HG02870 (cell line): Measurements from ENCODE around the gene ITPK1.

Experiments used
- ATAC-seq: cut with Tn5 transposase; IDR thresholded peaks from one replicate; pipeline ENCODE4 v1.9.1; 2021; ENCODE audit warnings: mild to moderate bottlenecking, moderate library complexity; ENCODE audit not compliant: unreplicated experiment

The ITPK1 gene

DNA sequence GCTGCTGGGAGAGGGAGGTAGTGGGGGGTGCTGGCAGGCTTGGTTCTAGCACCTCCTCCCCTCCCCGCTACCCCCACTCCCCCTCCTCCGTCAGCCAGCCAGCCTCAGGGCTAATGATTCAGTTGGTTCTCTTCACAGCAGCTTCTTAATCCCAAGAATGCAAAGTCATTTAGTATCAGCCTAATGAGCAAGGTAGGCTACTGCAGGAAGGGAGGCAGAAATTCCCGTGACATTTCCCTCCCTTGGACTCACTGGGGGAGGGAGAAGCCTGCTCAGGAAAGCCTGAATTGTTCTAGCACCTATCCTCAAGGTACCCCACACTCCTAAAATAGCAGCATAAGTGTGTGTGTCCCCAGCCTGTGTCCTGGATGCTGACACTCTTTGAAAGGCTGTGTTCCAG lies 29.8 kb downstream of the ITPK1 start:
- ATAC-seq, result no peak

DNA sequence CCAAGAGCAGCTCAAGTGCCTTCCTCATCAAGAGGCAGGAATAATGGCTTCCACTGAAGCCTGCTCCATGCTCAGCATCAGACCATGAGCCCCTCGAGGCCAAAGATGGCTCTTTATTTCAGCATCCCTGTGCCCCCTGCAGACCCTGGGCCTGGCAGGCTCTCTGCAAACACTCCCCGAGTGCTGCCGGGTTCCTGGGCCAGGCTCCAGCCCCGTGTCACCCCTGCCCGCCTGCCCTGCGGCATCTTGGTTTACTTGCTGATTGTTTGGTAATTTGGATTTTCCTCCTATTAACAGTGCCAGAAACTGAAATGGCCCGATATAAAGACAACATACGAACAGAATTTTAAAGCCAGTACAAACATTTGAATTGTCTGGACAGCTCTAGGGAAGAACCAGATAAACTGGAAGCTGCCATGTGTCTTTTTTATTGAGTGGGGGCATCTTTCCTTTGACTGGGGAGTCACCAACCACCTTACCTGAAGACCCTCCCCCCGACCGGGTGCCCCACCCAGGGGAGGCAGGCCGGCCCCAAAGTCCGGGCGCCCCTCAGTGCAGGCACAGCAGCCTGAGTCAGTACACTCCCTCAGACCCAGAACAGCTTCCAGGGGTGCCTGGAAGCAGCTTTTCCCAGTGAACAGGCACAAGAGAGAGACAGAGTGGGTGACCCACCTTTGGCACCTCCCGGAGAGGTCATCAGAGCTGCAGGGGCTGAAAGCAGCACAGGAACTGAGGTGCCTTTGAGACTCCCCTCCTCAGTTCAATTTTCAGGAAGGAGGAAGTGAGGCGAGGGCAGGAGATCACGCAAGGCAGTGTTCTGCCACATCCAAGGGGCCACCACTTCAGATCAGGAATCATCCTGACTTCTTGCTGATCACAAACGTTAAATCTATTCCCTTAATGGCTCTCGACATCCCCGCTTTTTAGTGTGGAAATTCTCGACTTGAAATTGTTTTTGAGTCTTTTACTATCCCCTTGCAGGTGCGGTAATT lies 30.6 kb downstream of the ITPK1 start:
- ATAC-seq, result no peak

DNA sequence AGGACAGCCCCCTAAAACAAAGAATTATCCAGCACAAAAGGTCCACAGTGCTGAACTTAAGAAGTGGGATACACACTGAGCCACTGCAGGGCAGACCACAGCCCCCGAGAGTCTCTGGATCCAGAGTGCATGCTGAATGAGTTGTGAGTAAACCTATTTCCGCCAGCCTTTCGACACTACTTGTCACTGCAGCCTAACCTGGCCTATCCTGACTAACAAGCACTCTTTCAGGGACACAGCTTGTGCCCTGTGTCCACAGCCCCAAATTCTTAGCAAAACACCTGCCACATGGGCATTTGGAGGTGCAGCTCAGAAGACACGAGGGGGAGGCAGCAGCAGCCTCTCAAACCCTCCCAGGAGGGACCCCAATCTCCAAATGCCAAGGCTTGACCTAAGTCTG lies 31.3 kb downstream of the ITPK1 start:
- ATAC-seq, result no peak

DNA sequence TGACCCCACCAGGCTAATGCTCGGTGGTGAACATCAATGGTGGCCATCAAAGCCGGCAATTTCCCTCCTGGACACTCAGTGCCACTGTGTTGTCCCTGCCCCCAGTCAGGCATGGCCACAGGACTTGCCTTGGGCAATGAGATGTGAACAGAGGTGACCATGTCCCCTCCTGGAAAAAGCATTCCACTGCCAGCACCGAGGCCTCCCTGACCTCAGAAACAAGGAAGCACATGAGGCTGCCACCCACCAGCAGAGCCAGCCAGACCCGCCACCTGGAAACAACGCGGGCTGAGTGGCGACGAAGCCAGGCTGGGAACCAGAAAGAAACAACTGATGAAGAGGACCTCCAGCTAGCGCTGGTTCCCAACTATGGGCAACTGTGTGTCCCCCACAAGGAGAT lies 31.8 kb downstream of the ITPK1 start:
- no peak for ATAC-seq

DNA sequence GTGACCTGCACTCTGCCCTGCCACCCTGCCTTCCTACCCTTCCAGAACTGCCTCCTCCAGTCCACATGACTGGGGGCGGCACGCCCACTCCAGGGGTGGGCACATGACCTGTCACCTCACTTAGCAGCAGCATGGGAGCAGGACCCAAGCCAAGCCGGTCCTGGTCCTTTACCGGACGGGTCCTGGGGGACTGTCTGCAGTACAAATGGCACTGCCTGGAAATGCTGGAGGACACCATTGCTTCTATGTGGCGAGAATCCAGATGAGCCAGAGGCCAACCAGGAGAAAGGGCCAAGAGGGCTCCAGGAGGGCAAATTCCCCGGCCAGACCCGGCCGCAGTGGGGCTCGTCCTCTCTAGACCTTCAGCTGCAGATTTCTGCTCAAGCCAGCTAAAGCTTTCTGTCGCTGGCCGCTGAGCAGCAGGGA lies 33.1 kb downstream of the ITPK1 start:
- ATAC-seq, result no peak

DNA sequence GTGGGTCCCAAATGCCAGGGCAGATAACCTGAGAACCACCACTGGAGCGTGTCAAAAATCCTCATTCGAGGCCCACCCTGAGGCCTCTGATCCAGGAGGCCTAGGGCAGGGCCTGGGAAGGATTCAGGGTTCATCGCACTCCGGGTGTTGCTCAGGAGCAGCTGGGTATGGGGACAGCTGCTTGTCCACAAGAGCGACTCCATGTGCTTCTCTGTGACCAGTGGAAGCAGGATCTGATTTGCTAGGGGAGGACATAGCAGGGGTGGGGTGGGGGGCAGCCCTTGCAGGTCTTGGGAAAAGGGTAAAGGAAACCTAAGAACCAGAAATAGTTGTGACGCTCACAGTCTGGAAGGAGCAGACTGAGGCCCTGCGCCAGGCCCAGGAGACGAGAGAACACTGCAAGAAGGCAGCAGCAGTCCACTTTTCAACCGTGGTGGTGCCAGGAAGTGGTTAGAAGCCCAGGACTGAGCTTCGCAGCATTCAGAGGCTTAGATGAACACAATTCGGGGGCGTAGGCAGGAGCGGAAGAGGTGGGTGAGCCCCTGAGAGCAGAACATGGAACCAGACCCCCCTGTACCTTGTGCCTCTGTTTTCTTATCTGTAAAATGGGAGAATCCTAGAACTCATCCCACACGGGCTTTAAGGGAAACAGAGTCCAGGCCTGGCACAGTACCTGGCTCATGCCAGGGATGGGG lies 33.7 kb downstream of the ITPK1 start:
- no peak for ATAC-seq

DNA sequence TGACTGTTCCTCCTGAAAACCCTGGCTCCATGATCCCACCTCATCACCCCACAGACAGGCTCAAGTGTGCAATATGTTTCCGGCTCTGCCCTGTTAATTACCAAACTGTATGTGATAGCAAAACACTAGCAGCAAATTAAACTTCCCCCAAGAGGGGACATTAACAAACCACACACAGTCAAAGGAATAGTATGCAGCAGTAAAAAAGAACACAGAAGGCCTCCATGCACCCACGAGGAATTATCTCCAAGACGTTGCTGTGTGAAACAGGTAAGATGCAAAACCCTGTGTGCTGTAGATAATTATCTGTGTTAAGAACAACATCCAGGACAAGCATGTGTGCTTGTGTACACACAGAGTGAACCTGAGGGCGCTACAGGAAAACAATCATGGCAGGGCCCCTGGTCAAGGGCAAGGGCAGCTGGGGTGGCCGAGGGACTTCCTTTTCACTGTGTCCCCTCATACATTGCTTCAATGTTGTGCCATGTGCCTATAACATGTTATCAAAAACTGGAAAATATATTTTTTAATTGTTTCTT lies 35.8 kb downstream of the ITPK1 start:
- no peak for ATAC-seq

DNA sequence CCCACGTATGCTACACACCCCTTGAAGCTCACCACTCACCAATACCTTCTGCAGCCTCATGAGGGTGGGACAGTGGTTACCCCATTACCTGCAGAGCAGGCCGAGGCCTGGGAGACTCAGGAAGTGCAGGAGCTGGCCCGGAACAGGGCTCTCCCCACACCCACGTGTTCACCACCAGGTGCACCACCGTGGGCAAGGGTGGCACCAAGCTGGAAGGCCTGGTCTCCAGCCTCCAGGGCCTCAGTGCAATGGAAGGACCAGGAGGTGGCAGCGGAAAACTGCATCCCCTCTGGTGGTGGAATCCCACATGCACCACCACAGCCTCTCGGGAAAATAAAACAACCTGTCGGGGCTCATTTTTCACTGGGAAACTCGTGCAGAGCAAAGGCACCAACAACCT lies 36.4 kb downstream of the ITPK1 start:
- ATAC-seq, result no peak

DNA sequence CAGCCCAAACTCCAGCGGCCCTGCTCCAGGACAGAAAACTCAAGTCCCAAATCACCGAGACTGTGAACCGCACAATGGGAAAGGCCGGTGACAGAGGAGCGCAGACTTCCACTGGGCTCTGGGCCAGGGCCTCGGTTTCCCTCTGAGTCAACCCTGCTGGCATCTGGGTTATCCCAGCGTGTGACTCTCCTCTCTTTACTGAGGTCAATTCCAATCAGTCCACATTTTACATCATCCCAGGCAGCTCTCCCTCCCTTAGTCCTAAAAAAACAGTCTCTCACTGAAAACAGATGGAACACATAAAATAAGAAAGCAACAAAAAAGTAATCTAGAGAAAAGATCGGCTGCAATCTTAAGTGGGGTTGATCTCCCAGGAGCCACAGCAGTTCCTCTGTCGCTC lies 36.9 kb downstream of the ITPK1 start:
- ATAC-seq, result no peak

DNA sequence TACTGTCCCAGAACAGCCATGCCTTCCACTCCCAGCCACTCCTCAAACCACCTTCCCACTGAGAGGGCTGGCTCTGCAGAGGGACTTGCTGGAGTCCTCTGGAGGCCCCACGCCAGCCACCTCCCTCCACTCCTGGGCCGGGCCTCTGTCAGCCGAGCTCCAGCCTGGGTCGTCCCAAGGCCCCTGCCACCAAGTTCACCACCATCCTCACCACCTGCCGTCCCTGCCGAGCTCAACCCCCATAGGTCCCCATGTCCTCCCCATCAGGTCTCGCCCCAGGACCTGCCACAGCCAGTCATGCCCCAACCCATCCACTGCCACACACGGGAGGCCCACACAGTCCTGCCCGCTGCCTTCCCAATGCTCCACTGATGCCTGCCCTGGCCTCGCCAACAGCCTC lies 39.0 kb downstream of the ITPK1 start:
- ATAC-seq, result no peak

DNA sequence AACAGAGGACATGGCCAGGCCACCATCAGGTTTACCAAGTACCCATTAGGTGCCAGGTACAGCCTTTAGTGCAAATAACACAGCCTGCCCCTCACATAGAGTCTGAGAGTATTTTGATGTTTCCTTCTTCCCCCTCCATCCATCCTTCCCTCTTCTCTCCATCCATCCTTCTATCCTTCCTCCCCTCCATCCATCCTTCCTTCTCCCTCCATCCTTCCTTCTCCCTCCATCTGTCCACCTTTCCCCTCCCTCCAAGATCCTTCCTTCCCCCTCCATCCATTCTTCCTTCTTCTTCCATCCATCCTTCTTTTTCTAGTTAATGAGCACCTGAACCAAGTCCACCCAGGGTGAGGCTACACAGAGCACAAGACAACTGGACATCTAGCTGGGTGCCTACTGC lies 39.8 kb downstream of the ITPK1 start:
- no peak for ATAC-seq

DNA sequence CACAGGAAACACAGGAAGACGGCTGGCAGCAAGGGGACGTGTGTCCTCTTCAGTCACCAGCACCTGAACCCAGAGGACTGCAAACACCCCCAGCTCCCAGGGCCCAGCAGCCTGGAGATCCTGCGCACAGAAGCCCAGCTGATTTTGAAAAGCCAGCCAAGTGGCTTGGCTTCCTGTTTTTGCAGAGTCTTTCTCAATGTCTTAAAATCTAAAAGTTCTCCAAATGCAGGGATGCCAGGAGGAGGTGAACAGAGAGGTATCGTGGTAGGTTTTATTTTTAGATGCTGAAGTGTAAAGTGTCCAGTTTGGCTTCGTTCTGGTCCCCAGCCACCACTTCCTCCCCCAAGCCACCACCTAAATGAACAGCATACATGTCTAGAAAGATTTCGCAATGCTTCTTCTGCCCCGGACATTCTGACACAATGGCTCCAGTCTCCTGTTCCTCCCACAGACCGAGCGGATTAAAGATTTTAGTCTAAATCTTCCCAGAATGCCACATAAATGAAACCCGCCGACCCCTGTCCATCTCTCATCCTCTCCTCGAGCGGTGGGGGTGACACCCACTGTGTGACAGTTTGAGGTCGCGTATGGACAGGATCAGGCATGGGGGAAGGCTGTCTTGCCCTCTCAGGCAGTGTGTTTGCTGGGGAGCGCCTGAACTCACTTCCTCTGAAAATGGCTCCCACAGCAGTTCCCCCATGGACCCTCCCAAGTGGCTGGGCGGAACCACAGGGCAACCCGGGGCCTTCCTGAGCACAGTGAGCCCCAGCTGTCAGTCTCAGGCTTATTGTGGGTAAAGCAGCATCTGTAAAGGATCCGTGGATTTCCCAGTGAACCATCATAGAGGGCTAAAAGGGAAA lies 41.6 kb downstream of the ITPK1 start:
- ATAC-seq, result no peak

DNA sequence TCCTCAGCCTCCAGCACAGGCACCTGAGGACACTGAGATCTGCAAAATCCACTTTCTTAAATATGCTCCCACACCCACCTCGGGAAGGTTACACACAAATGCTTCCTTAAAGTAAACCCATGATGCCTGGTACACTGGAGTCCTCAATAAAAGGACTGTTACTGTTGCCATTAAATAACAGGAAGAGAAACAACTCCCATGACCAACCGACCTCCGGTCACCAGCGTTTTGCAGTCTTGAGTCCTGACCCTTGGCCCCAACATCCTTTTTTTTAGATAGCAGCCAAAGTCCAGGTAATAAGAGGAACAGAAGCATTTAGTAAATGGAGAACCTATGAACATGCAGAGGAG lies 42.4 kb downstream of the ITPK1 start:
- ATAC-seq, result no peak

DNA sequence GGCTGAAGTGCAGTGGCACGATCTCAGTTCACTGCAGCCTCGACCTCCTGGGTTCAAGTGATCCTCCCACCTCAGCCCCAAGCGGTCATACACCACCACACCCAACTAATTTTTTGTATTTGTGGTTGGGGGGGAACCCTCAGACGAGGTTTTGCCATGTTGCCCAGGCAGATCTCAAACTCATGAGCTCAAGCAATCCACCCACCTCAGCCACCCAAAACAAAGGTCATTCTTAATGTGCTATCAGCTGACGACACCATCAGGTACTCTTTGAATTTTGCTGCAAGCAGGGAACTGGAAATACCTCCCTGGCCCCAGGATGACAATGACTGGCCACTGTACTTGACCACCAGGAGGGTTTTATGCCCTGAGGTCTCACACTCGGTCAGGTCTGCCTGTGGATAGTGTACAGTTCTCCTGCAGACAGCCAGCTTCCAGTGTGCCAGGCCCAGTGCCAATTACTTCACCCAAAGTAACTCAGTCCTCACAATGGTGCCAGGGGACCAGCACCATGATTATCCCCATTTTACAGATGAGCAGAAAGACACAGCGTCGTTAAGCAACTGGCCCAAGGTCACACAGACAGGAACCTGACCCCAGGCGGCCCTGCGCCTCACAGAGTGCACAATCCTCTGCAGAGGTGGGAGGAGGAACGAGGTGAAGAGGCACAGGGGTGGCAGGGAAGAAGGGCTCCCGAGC lies 42.9 kb downstream of the ITPK1 start:
- ATAC-seq, result no peak

DNA sequence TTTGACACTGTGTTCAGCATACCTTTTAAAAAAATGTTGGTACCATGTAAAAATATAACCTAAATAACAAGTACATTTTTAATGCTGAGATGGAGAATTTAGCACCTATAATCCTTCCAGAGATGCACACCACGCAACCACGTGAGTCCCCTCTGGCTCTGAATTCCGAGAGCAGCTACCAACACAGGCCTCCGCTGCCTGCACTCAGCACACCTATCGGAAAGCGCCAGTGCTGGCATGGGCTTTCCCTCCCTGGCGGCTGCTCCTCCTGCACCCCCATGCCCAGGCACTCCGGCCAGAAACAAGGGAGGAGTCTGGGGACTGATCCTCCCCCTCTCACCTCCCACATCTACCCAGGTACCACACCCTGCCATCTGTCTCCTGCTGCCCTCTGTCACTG lies 47.0 kb downstream of the ITPK1 start:
- ATAC-seq, result no peak

DNA sequence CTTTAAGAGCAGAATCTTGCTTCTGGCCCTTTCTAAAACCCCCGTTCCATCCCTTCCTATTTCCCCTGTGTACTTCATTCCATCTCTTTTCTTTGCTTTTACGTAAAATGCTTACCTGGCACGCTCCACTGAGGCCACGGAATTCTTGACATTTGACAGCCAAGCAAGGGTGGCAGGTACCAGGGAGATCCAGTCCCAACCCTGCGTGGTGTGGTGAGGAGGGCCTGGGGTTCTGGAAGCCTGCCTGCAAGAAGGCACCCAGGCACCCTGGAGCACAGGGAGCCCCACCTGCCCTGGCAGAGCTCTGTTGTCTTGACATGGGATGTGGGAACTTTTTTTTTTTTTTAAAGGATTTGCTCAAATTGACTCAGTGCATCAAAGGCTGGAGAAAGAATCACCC lies 48.6 kb downstream of the ITPK1 start:
- no peak for ATAC-seq

DNA sequence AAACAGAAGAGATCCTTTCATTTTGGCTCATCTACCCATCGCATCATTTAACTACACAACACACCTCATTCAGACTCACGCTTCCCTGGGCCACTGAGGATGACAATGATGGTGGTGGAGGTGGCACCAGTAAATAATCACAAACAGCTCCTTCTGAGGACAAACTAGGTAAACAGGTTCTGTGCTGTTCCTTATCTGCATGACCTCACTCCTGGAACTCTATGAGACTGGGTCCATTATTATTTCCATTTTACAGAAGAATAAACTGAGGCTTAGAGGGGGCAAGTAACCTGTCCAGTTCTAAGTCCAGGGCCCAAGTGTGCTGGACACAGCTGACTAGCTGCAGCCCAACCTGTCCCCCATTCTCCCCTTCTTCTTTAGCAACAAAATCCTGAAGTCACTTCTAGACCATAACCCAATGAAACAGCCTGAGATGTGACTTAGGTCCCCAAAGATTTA lies 50.4 kb downstream of the ITPK1 start:
- ATAC-seq, result no peak

DNA sequence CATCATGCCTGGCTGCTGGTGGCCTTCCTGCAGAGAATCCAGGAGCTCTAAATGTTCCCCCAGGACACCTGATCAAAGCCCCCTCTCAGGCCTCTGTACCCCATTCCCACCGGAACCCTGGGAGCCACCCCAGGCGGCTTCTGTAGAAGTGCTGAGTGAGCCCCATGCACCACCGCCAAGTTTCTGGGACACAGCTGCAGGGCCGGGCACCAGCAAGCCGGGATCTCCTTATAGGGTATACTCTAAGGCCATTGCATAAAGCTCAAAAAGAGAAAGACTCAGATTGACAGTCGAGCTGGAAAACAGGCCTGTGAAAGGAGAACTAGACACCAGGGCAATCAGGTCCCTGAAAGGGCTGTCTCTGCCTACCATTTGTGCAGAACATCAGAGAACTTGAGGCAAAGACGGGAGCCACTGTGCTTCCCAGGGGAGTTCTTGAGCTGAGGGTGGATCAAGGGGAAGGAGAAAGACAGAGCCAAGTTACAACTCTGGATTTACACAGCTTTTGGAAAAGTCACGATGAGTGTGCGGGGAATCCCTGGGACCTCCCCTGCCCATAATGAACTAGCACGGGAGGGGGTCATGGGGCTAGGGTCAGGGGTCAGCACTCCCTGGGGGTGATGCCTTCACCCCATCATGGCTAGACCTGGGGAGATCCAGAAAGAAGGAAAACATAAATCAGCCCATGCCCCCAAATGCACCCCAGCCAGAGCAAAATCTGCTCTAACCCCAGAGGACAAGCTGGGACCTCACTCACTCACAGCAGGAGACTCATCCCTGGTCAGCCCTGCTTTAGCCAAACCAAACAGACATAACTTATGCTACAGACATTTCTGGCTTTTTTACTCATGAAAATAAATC lies 51.1 kb downstream of the ITPK1 start:
- ATAC-seq, result no peak

DNA sequence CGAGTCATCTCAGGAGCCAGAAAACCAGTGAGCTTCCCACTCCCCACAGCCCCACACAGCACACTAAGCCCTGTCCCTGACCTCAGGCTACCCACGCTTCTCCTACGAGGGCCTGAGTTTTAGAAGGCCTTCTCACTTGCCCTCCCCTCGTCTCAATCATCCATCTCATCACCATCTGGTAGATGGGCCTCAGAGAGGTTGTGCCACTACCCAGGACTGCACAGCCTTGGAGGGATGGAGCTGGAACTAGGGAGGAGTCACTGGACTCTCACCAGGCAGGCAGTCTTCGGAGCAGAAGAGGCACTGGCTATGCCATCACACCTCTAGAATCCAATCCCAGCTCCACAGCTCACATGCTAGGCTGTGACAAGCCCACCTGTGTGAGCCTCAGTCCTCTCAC lies 52.3 kb downstream of the ITPK1 start:
- ATAC-seq, result no peak
